ENCODE measurements around the gene KRT12. TPM values are rescaled to one million over a fixed set of nuclear protein-coding genes. Genes with fewer than 3 reads are reported as not detected.

KRT12 gene
- total and polyA plus RNA-seq, 7 experiments from 2014 or later, result not detected

DNA sequence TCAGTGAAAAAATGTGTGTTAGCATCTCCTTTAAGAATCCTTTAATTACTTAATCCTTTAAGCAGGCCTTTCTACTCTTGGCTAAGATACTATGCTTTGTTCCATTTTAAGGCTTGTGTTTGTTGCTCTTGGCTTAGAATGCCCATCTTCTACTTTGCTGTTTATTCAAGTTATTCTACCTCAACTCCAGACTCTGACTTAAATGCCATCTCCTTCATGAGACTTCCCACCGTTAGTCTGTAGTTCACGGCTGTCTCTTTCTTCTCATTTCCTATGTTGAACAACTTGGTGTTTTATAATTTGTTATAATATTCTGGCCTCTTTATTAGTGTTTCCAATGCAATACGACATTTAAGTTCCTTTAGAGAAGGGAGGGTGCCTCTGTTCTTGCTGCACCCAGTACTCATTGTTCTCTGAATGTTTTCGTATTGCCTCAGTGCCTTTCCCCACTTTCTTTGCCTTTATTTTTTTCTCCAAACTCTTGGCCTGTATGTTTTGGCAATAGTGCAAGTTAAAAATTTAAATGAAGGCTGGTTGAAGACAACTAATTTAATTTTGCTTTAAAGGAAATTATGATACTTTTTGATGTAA lies 38.5 kb downstream of the KRT12 start:
- no peak for DNase-seq
- H3K27me3 Mint-ChIP-seq, result peaks cover 5 to 23% (median 10%) of the 10 kb centered on the region in 5 donors
- H3K27ac Mint-ChIP-seq, result no peak overlapping the region
- POLR2A ChIA-PET, result interaction anchor here (0.7 kb wide), 1 partner anchor 17 kb away, joined by 4 read pairs; no protein-coding TSS in a partner anchor
- H3K4me3 Mint-ChIP-seq, result no peak overlapping the region
- H3K27me3 ChIP-seq (ENCODE audit: control insufficient read depth in 2 of 2, insufficient read depth in 2 of 2, low read length in 2 of 2), result no peaks in the 10 kb centered on the region
- ATAC-seq, result no peak
- H3K27ac ChIP-seq (ENCODE audit: low read depth, low read length), result no peak overlapping the region
- H3K9me3 Mint-ChIP-seq, result peaks cover 0 to 5% (median 0%) of the 10 kb centered on the region in 11 donors
- H3K4me1 ChIP-seq (ENCODE audit: control insufficient read depth in 2 of 2, insufficient read depth in 2 of 2, low read length in 2 of 2), result no peaks in the 10 kb centered on the region
- no peak overlapping the region for H3K4me3 ChIP-seq (ENCODE audit: low read length)
- no peaks in the 10 kb centered on the region for H3K9me3 ChIP-seq (ENCODE audit: control insufficient read depth in 2 of 3, low read length in 3 of 3)
- H3K4me1 Mint-ChIP-seq, result peaks cover 7 to 19% (median 13%) of the 10 kb centered on the region in 7 donors
- H3K36me3 ChIP-seq (ENCODE audit: control insufficient read depth in 2 of 3, insufficient read depth in 3 of 3, low read length in 3 of 3), result no peaks in the 10 kb centered on the region
- CTCF ChIA-PET, result interaction anchor here (0.6 kb wide), 1 partner anchor 62 kb away, joined by 3 read pairs; no protein-coding TSS in a partner anchor
- peaks cover 0 to 39% (median 26%) of the 10 kb centered on the region in 5 donors for H3K36me3 Mint-ChIP-seq
- intact Hi-C loops (cut with micrococcal nuclease), result no loop called here

DNA sequence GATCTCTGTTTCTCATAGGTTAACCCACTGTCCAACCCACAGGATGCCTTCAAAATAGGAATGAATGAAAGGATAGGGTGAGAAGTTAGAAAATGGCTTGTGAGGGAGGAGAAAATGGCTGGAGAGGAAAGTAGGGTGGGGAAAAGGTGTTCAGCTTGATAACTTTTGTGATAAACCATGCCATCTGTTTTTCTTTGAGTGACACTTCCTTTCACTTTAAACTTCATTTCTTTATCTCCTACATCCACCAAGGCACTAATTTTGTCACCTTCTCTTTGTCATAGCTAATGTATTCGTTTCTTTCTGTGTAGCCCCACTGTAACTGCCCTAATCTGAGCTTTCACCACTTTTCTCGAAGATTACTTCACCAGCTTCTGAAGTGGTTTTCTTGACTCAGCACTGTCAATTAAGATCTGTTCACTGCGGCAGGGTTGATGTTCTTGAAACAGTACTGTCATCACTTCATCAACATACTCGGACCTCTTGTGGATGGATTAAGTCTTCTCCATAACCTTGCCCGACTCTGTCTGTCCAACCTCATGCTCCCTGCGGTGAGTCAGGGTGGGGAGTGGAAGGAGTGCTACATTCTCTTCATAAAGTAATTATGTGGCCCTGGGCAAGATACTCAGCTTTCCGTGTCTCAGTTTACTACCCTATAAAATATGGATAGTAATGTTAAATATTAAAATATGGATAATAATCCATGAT lies 39.1 kb downstream of the KRT12 start:
- Histone ChIP-seq H3K36me3 (ENCODE audit: control insufficient read depth in 2 of 3, insufficient read depth in 3 of 3, low read length in 3 of 3) (no peaks in the 10 kb centered on the region), H3K9me3 (ENCODE audit: control insufficient read depth in 2 of 3, low read length in 3 of 3) (no peaks in the 10 kb centered on the region), H3K4me1 (ENCODE audit: control insufficient read depth in 2 of 2, insufficient read depth in 2 of 2, low read length in 2 of 2) (no peaks in the 10 kb centered on the region), H3K4me3 (ENCODE audit: low read length) (no peak overlapping the region), H3K27me3 (ENCODE audit: control insufficient read depth in 2 of 2, insufficient read depth in 2 of 2, low read length in 2 of 2) (no peaks in the 10 kb centered on the region), H3K27ac (ENCODE audit: low read depth, low read length) (no peak overlapping the region)
- DNase-seq, result no peak
- Mint-ChIP-seq H3K4me1 (peaks cover 7 to 19% (median 13%) of the 10 kb centered on the region in 7 donors), H3K27me3 (peaks cover 5 to 24% (median 10%) of the 10 kb centered on the region in 5 donors), H3K9me3 (peaks cover 0 to 5% (median 0%) of the 10 kb centered on the region in 11 donors), H3K36me3 (peaks cover 0 to 39% (median 25%) of the 10 kb centered on the region in 5 donors), H3K27ac (peak overlapping the region in 1 of 9 donors; percentile 57), H3K4me3 (peak overlapping the region in 2 of 10 donors; percentile 10 to 39)
- ChIA-PET CTCF (no interaction called here), POLR2A (interaction anchor here (0.7 to 0.9 kb wide), 2 partner anchors 9 to 17 kb away, joined by 3 to 4 read pairs; no protein-coding TSS in a partner anchor)
- no peak for ATAC-seq
- intact Hi-C loops (cut with micrococcal nuclease), result no loop called here

GRCh38 chr17:40825599-40825998 lies 41.4 kb downstream of the KRT12 start:
- Mint-ChIP-seq H3K27me3 (peaks cover 7 to 24% (median 13%) of the 10 kb centered on the region in 5 donors), H3K4me1 (peaks cover 9 to 19% (median 13%) of the 10 kb centered on the region in 7 donors), H3K9me3 (peaks cover 0 to 5% (median 0%) of the 10 kb centered on the region in 11 donors), H3K27ac (no peak overlapping the region), H3K36me3 (peaks cover 0 to 47% (median 36%) of the 10 kb centered on the region in 5 donors), H3K4me3 (no peak overlapping the region)
- DNase-seq (no peak), ATAC-seq (no peak)
- Histone ChIP-seq H3K4me3 (ENCODE audit: low read length) (no peak overlapping the region), H3K9me3 (ENCODE audit: control insufficient read depth in 2 of 3, low read length in 3 of 3) (no peaks in the 10 kb centered on the region), H3K27me3 (ENCODE audit: control insufficient read depth in 2 of 2, insufficient read depth in 2 of 2, low read length in 2 of 2) (no peaks in the 10 kb centered on the region), H3K27ac (ENCODE audit: low read depth, low read length) (no peak overlapping the region), H3K36me3 (ENCODE audit: control insufficient read depth in 2 of 3, insufficient read depth in 3 of 3, low read length in 3 of 3) (no peaks in the 10 kb centered on the region), H3K4me1 (ENCODE audit: control insufficient read depth in 2 of 2, insufficient read depth in 2 of 2, low read length in 2 of 2) (no peaks in the 10 kb centered on the region)
- ChIA-PET POLR2A (no interaction called here), CTCF (no interaction called here)
- intact Hi-C loops (cut with micrococcal nuclease), result no loop called here

DNA sequence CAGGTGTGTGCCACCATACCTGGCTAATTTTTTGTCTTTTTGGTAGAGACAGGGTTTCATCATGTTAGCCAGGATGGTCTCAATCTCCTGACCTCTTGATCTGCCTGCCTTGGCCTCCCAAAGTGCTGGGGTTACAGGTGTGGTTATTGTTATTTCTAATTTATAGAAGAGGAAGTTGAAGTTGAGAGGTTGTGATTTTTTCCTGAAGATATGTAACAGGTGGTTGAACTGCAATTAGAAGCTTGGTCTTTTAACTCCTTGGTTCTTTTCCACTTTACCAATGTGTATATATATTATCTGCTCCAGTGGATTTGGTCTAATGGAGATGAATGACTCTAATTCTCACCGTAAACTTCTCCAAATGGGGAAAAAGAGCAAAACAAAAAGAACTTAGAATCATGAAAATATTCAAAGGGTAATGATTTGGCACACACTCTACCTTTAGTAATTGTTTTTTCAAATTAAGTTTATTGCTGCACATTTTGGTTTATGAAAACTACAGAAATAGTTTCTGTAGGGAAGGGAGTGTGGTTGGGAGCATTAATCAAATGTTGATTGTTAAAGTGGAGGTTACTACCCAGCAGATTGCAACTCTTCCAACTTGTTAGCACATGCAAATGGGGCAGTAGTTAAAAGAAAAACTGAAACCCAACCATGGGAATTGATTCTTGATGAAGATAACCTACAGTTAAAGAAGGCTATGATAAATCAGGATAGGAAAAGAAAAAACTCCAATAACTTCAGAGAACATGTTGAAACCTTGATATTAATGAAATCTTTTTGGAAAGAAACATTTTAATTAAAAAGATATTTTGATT lies 42.8 kb downstream of the KRT12 start:
- Histone ChIP-seq H3K27ac (ENCODE audit: low read depth, low read length) (no peak overlapping the region), H3K4me3 (ENCODE audit: low read length) (no peak overlapping the region), H3K9me3 (ENCODE audit: control insufficient read depth in 2 of 3, low read length in 3 of 3) (no peaks in the 10 kb centered on the region), H3K27me3 (ENCODE audit: control insufficient read depth in 2 of 2, insufficient read depth in 2 of 2, low read length in 2 of 2) (no peaks in the 10 kb centered on the region), H3K4me1 (ENCODE audit: control insufficient read depth in 2 of 2, insufficient read depth in 2 of 2, low read length in 2 of 2) (peaks cover 7 to 11% of the 10 kb centered on the region in 2 donors), H3K36me3 (ENCODE audit: control insufficient read depth in 2 of 3, insufficient read depth in 3 of 3, low read length in 3 of 3) (no peaks in the 10 kb centered on the region)
- ATAC-seq (no peak), DNase-seq (no peak)
- Mint-ChIP-seq H3K4me1 (peaks cover 17 to 32% (median 25%) of the 10 kb centered on the region in 7 donors), H3K27ac (no peak overlapping the region), H3K36me3 (peaks cover 0 to 43% (median 33%) of the 10 kb centered on the region in 5 donors), H3K4me3 (no peak overlapping the region), H3K27me3 (peaks cover 7 to 24% (median 13%) of the 10 kb centered on the region in 5 donors), H3K9me3 (peaks cover 0 to 10% (median 0%) of the 10 kb centered on the region in 11 donors)
- ChIA-PET POLR2A (no interaction called here), CTCF (interaction anchor here (0.6 to 0.7 kb wide), 3 partner anchors 14 to 1190 kb away, joined by 3 to 5 read pairs (median 3); no protein-coding TSS in a partner anchor)
- intact Hi-C loops (cut with micrococcal nuclease), result no loop called here

DNA sequence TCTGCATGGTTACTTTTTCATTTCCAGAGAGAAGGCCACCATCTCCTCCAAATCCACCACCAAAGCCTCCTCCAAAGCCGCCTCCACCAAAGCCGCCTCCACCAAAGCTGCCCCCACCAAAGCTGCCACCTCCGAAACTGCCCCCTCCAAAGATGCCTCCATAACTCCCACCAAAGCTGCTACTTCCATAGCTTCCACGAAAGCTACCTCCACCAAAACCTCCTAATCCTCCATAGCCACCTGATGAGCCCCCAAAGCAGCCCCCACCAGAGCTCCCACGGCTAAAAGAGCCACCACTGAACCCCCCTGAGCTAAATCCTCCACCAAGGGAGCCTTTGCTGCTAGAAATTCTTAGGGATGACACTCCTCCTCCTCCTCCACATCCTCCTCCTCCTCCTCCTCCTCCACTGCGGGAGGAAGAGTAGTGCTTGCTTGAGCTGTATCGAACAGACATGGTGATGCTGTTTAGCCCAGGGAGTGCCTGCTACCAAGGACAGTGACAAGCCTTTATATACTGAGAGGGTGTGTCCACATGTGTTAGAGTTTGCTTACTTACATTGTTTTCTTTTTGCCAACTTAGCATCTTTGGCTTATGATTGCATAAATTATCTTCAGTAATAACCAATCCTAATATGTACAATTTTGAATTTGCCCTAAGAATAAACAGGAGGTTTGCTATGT lies 44.8 kb downstream of the KRT12 start, which contains the start of gene KRT10:
Gene KRT10, minus strand, starts transcription at position 483 of the 681 bp plus-strand sequence. Its CDS starts 29 bp downstream, at position 454.
- Mint-ChIP-seq H3K36me3 (peaks cover 3 to 42% (median 37%) of the 10 kb centered on the region in 5 donors), H3K4me1 (peaks cover 12 to 39% (median 32%) of the 10 kb centered on the region in 7 donors), H3K4me3 (no peak within 1 kb of the TSS), H3K27me3 (peaks cover 7 to 24% (median 13%) of the 10 kb centered on the region in 5 donors), H3K9me3 (peaks cover 0 to 10% (median 2%) of the 10 kb centered on the region in 11 donors), H3K27ac (no peak within 1 kb of the TSS)
- Histone ChIP-seq H3K4me3 (ENCODE audit: low read length) (no peak within 1 kb of the TSS), H3K27ac (ENCODE audit: low read depth, low read length) (no peak within 1 kb of the TSS), H3K4me1 (ENCODE audit: control insufficient read depth in 2 of 2, insufficient read depth in 2 of 2, low read length in 2 of 2) (peaks cover 9 to 13% of the 10 kb centered on the region in 2 donors), H3K36me3 (ENCODE audit: control insufficient read depth in 2 of 3, insufficient read depth in 3 of 3, low read length in 3 of 3) (peaks cover 0 to 3% (median 2%) of the 10 kb centered on the region in 3 experiments), H3K9me3 (ENCODE audit: control insufficient read depth in 2 of 3, low read length in 3 of 3) (no peaks in the 10 kb centered on the region), H3K27me3 (ENCODE audit: control insufficient read depth in 2 of 2, insufficient read depth in 2 of 2, low read length in 2 of 2) (no peaks in the 10 kb centered on the region)
- ChIA-PET CTCF (interaction anchor here (1.2 kb wide), 1 partner anchor 841 kb away, joined by 3 read pairs; no protein-coding TSS in a partner anchor), POLR2A (interaction anchor here (0.8 to 1.1 kb wide), 2 partner anchors 866 to 869 kb away, joined by 3 to 4 read pairs; partner anchors contain the start of gene EIF1)
- no peak for DNase-seq
- ATAC-seq, result no peak
- intact Hi-C loops (cut with micrococcal nuclease), result no loop called here

All from naive thymus-derived CD4-positive, alpha-beta T cell (primary cell).